Measurements from ENCODE around the gene TCEANC.

DNA sequence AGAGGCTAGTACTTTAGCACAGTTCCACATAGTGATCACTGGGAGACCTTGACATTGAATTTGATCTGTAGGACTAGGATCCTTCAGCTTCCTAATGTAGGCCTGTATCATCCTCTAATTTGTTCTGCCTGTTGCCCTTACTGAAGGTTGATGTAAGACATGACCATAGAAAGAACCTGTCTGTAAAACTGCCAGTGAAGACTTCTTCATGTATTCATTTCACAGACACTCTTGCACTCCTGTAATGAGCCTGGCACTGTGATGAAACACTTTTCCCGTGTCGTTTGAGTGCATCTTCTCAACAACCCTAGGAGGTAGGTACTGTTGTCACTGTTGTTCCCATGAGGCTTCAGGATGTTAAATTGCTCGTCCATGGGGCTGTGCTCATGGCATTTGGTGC is 50.6 kb downstream of the TCEANC start:
- TF ChIP-seq POLR2AphosphoS5 (IDR thresholded peaks at IDR 0.05): no peak
- TF ChIP-seq, protein P1, sequence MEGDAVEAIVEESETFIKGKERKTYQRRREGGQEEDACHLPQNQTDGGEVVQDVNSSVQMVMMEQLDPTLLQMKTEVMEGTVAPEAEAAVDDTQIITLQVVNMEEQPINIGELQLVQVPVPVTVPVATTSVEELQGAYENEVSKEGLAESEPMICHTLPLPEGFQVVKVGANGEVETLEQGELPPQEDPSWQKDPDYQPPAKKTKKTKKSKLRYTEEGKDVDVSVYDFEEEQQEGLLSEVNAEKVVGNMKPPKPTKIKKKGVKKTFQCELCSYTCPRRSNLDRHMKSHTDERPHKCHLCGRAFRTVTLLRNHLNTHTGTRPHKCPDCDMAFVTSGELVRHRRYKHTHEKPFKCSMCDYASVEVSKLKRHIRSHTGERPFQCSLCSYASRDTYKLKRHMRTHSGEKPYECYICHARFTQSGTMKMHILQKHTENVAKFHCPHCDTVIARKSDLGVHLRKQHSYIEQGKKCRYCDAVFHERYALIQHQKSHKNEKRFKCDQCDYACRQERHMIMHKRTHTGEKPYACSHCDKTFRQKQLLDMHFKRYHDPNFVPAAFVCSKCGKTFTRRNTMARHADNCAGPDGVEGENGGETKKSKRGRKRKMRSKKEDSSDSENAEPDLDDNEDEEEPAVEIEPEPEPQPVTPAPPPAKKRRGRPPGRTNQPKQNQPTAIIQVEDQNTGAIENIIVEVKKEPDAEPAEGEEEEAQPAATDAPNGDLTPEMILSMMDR (IDR thresholded peaks at IDR 0.05): no peak

All from suprapubic skin (tissue), 3 donors.